GOT3 (cell line): ENCODE data around the gene MAPK8IP3.

Experiments used
- DNase-seq: peaks from one replicate; lab custom pipeline; 2025; ENCODE audit warnings: mixed read lengths; lab: John Stamatoyannopoulos, UW

The MAPK8IP3 gene

DNA sequence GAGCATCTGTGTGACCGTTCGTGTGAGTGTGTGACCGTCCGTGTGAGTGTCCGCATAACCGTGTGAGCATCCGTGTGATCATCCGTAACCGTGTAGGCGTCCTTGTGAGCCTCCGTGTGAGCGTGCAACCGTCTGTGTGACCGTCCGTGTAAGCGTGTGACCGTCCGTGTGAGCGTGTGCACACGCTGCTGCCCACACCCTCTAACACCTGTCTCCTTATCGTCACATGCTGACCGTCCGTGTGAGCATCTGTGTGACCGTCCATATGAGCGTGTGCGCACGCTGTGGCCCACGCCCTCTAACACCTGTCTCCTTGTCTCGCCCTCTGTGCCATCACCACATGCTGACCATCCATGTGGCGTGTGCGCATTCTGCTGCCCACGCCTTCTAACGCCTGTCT is 34.2 kb downstream of the MAPK8IP3 start:
- no peak for DNase-seq

DNA sequence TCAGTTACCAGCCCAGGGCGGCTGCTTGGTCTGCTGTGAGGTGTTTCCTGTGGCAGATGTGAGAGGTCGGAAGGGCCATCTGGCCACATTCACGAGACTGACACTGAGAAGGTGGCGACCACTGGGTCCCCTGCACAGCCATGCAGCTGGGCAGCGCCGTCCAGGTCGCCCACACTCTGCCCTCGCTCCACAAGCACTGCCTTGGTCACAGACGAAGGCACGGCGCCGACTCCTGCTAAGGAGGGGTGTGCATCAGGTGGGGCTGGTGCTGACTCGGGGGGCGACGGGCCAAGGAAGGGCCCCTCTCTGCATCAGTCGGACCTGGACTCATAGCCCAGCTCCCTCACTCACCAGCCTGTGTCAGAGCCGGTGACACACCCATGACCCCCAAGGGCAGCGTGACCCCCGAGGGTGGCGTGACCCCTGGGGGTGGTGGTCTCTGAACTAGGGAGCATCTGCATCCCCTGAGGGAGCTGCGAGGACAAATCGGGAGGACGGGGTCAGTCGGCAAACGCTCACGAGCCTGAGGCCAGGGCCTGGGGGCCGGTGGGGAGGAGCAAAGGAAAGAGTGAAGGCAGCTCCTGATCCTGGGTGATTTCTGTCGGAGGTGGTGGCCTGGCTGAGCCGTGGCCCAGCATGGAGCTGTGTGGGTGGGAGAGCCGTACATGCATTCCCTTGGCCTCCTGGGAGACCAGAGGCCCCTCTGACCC is 34.9 kb downstream of the MAPK8IP3 start:
- no peak for DNase-seq

DNA sequence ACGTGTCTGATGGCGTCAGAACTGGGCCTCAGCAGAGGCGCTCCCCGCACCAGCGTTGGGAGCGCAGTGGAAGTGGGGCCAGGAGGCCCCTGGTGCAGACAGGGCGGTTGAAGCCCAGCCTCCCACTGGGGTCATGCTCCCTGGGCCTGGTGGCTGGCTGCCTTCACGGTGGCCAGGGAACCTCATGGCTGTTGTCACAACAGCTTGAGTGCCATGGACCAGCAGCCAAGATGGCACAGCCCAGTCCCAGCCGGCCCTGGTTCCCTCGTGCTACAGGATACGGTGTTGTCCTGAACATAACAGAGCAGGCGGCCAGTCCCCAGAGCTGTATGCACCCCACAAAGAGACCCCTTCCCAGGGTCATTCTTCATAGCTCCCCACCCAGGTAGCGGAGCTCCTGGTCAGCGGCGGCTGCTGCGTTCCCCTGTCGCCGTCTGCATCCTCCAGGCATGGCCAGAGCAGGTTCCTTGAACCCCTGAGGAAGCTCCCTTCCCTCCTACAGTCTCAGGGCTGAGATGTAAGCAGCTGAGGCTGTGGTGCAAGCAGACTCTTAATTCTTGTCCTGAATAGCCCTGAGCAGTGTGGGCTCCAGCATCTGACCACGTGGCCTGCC is 35.7 kb downstream of the MAPK8IP3 start:
- no peak for DNase-seq

DNA sequence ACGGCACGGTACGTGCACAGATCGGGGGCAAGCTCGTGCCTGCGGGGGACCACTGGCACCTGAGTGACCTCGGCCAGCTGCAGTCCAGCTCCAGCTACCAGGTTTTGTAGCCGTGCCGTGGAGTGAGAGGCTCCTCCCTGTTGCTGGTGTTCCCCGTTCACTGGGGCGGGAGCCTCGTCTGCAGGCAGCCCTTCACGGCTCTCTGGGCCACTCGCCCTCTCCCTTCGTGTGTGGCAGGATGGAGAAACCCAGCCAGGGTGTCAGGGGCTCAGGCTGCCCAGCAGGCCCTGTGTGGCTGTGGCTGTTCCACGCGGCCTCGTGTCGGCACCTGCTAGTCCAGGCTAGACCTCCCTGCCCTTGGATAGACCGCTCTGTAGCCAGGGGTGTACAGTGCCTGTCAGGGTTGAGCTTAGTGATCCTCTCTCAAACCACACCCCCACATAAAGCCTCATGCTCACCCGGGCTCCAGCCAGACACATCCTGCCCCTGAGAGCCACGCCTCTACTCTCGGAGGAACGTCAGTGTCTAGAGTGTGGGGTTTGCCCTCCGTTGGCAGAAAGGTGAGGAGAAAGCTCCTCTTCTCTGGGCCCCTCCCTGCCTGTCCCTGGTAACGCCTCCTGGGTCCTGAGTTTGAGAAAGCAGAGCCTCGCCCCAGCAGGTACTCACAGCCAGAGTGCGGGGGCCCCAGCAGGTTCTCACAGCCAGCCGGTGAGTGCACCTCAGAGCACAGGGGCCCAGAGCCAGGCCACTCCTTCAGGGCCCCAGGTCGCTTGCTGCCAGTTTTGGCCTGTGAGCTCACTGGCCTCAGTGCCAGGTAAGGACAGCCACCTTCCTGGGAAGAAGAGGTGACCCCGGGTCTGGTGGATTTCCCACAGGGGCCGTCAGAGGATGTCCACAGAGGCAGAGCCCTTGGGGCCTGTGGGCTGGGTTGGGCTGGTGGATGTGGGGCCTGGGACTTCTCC is 37.7 kb downstream of the MAPK8IP3 start:
- no peak for DNase-seq

DNA sequence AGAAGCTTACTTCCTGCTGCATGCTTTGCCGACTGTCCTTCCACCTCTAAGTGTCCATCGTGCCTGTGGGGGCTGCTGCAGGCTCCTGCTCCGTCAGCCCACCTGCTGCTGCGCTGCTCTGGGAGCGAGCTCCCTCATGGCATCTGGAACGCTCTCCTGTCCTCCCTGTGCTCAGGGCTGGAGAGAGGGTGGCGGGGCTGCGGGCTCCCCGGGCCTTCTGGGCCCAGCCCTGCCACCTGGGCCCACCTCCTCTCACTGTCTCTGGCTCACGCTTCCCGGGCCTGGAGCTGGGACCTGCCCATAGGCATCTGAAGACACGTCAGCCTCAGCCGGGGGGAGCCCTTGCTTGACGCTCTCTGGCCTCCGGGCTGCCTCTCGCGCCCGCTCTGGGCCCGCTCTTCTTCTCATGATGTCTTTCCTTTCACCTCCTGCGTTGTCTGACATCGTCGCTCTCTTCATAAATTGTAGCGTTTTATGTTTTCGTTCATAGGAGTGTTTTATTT is 38.4 kb downstream of the MAPK8IP3 start:
- no peak for DNase-seq

DNA sequence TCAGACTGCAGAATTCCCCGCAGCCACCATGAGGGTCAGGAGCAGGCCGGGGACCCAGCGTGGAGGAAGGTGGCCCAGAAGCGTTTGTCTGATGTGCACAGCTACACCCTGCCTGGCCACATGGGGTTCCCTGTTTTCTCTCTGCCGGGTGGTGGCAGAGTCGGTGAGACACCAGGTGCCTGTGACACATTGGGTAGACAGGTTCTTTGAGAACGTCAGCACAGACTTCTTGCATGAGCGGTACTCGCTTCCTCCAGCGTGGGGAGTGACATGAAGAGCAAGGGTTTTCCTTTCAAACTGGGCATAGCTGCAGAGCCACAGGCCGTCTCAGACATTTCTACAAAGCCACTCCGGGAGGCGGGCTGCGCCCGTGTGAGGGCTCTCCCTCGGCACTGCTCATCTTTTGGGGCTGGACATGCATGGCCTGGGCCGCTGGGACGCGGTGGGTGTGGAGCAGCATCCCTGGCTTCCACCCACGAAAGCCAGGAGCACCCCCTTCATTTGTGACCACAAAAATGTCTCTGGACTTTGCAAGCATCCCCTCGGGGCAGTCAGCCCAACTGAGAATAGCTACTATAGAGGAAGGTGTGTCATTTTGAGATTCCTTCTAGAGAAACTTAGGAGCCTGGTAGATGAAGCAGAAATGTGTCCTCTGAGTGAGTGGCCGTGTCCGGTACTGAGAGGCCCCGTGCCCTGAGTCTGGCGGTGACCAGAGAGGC is 39.3 kb downstream of the MAPK8IP3 start:
- DNase-seq: no peak

DNA sequence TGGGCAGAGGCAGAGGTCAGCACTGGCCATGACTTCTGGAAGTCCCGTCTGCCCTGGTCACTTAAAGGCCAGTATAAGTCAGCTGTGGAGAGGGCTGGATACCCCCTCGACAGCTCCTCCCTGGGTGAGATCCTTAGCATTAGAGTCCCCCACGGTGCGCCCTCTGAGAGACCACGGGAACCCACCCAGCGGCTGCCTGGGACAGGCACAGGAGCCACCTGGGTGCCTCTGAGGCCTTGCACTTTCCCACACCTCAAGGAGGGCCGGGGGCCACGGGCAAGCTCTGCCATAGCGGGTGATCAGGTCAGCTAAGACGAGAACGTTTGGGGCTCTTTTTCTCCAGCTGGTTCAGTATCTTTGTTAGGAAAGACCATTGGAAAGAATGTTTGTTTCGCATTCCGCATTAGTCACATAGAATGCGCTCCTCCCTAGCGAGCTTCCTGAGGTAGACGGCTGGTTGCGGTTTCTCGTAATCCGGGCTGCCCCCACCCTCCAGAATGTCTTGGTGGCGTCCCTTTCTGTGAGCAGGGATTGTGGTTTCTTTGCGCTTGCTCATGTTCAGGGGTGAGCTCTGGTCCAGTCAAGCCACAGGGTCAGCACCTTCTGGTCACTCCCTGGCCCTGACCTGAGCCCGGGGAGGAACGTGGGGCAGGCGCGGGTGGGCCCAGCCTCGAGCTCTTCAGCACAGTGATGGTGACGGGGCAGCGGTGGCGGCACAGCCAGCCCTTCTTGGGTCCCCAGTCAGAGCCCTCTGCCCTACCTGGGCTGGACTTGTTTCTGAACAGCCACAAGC is 40.1 kb downstream of the MAPK8IP3 start:
- DNase-seq: no peak

DNA sequence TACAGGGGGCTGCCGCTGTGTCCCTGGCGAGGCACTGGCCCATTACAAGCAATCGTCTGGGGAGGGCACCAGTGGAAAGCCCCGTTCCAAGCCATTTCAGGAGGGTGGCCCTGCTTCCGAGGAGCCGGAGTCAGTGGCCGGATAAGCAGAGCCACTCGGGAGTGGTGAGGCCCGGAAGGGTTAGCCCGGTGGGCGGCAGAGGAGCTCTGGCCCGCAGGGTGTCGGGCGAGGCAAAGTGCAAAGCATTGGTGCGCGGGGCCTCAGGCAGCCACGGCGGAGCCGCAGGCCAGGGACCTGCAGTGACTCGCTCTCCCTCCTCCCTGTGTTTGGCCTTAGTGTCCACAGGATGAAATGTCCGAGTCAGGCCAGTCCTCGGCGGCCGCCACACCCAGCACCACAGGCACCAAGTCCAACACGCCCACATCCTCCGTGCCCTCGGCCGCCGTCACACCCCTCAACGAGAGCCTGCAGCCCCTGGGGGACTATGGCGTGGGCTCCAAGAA is 40.7 kb downstream of the MAPK8IP3 start:
- DNase-seq: no peak

DNA sequence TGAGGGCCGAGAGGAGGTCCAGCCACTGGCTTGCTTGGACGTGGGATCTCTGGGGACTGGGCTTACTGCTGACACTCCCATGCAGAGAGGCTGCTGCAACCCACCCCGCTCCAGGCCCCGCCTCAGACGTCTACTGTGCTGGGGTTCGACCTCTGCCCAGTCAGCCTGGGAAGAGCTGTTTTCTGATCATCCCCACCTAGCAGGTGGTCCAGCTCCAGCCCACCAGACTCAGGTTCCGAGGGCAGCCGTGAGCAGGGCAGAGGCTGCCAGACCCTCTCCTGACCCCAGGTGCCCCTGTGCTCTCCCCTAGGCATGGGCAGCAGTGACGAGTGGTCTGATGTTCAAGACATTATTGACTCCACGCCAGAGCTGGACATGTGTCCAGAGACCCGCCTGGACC is 41.9 kb downstream of the MAPK8IP3 start:
- DNase-seq: no peak

DNA sequence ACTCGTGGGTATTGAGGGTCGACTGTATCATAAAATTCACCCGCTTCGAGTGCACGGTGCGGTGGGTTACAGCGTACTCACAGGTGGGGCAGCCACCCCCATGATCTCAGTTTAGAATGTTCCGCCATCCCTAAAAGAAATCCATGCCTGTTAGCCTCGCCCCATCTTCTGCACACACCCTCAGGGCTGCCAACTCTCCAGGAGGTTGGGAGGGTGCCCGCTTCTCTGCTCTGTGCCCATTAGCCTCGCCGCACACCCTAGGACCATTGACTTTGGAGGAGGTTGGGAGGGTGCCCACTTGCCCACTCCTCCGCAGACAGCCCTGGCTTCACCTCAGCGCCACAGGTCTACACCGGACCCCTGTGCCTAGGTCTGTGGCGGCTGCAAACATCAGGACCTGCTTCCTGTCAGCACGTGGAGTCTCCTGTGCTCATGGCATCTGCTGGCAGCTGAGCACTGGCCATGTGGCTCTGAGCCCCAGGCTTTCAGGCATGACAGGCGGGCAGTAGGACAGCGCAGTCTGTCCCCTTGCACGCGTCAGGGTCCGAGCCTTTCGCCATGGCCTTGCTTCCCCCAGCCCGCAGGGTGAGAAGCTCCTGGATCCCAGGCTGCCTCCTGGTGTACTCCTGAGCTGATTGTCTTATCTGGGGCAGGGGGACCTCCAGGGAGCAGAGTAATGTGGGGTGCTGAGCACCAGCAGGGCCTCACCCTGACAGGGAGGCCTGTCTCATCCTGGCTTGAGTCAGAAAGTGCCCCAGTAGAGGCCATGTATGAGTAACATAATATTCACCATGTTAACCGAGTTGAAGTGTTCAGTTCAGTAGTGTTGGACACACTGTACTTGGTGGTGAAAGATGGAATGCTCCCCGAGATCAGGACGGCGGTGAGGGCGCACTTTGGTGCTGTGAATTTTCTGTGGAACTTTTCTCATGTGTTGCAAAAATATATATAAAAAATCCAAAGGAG is 43.4 kb downstream of the MAPK8IP3 start:
- no peak for DNase-seq

DNA sequence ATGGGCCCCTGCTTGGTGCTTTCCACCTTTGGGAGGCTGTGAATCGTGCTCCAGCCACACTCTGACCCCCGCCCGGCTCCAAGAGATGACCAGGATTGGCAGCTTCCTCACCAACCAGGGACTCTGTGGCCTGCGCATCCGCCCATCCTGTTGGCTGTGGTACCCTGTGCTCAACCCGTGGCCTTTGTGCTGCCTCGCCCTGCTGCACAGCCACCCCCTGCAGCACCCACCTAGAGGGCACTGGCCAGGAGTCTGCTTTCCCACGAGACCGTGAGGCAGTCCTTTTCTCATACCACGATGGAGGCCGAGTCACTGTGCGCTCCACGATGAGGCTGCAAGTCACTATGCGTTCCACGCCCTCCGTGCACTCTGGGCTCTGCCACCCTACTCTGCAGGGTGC is 46.0 kb downstream of the MAPK8IP3 start:
- DNase-seq: no peak

DNA sequence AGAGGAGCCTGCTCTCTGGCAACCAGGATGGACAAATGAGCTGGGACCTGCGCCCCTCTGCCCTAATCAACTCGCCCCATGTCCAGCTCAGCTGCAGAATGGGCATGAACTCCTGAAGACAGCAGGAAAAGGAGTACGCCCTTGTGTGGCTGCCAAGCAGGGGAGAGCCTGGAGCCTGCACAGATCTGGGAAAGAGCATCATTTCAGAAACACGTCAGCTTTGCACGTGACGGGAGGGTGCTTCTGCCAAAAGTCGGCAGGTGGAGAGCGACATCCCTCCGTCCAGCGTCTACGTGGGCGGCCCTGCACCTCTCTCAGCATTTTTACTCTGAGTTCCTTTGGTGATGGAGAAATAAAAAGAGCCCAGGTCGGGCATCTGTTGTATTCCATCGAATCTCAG is 46.9 kb downstream of the MAPK8IP3 start:
- DNase-seq: no peak

DNA sequence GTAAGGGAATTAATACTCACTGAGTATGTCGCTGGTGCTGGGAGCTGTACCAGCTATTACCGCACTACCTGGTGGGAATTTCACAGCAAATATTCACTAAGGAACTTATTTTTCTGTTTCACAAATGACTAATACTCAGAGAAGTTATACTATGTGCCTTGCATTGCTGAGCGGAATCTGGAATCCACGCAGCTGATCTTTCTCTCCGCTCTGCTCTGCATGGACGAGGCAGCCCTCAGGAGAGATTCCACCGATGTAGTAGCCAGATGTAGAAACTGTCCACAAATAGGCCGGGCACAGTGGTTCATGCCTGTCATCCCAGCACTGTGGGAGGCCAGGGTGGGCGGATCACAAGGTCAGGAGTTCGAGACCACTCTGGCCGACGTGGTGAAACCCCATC is 48.2 kb downstream of the MAPK8IP3 start:
- no peak for DNase-seq

DNA sequence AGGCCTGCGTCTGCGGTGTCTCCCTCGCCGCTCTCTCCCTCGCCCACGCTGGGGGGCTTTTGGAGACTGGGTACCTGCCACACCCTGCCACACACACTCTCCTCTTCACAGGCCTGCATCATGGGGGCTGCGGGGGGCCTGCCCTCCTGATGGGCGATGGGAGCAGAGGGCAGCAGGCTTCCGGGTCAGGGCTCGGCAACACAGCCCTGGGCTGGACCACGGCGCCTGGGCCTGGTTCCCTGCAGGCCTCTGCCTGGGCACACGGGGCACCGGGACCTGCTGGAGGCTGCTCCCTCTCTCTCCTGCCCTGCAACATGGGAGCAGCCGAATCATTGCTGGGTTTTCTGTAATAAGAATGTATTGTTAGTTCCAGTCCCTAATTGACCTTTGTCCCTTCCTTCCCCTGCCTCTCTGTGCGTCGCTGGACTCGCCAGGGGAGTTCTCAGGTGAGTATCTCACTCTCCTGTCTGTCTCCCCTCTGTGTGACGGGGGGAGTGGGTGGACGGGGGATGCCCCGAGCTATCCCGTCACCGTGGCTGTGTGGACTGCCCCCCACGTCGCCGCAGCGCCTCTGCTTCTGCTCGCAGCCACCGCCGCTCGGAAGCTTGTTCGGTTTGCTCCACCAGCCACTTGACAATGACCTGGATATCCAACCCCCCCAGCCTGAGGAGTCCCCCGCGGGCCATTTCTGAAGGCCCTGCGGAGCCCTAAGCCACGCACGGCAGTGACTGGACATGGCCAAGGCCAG is 51.9 kb downstream of the MAPK8IP3 start:
- DNase-seq: no peak

DNA sequence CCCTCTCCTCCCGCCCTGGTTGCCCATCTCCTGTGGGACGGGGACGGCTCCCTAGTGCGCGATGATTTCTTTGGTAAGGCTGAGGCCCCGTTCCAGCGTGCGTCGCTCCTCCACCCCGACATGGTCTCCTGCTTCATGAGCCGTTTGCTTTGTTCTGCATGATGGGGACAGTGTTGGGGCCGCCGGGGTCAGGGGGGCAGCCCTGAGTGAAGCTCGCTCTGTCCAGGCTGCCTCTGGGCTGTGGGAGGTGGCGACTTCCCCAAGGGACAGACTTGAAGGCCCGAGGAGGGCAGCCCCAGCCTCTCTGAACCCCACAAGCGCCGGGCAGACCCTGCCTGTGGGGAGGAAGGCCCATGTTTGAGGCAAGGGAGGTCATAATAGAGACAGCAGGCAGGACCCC is 52.9 kb downstream of the MAPK8IP3 start:
- no peak for DNase-seq

DNA sequence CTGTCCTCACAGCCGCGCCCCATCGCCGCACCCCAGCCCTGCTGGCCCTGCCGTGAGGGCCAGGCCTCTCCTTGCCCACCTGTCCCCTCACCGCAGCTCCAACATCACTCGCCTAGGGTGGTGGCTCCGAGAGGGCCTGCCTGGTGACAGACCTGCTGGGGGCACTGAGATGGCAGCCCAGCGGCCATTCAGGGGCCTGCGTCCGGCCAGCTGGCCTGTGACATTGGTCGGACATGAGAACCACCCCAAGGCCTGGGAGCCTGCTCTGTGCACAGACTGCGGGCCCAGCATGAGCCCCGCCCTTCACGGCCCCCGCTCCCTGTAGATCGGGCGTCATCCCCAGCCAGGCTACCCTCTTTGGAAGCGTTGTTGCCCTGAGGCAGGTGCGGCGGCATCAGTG is 53.5 kb downstream of the MAPK8IP3 start:
- no peak for DNase-seq

DNA sequence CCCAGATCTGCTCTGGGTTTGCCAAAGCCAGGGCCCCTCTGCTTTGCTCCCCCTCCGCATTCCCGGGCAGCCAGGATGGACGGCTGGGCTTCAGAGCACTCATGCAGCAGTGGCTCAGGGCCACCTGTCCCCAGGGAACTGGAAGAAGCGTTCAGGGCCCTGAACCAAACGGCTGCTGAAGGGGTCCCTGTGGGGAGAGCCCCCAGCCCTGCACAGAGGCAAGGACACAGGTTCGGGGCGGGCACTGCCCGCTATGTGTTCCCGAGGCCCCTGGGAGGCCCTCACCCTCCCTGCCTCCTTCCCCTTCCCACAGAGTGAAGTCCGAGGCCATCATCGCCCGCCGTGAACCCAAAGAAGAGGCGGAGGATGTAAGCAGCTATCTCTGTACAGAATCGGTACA is 54.9 kb downstream of the MAPK8IP3 start:
- no peak for DNase-seq

DNA sequence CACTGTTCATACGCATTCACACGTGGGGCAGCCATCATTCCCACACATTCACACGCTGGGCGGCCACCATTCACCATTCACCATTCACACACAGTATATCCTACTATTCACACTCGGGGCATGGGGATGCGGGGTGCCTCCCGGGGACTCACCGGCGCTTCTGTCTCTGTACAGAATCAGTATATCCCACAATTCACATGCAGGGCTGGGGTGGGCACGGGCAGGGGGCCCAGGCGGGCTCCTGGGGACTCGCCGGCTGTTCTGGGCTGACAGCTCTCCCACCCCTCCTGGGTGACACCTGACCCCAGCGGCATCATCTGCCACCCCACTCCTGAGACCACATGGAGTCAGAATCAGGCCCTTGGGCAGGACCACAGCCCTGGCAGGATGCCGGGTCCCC is 55.8 kb downstream of the MAPK8IP3 start:
- no peak for DNase-seq
